ENCODE results near the gene CALN1.

DNA sequence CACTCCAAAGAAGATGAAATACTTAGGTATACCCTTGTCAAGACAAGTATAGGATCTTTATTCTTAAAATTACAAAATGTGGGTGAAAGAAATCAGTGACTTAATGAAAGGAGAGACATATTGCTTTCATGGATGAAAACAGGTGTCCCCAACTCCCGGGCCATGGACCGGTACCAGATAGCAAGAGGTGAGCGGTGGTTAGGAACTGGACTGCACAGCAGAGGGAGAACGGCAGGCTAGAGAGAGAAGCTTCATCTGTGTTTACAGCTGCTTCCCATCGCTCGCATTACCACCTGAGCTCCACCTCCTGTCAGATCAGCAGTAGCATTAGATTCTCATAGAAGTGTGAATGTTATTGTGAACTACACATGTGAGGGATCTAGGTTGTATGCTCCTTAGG lies 408.9 kb downstream of the CALN1 start:
- TF ChIP-seq YY1 (IDR thresholded peaks at IDR 0.05; ENCODE audit: insufficient read depth, insufficient read length) (no peak), ZNF274 (IDR thresholded peaks at IDR 0.05; ENCODE audit: low read depth, low read length) (no peak)
